Fibroblast of peridontal ligament (primary cell): Measurements from ENCODE around the gene CCT4.
"Not testable (repeated sequence)": the region's sequence is repeated elsewhere in the genome, so short reads cannot be mapped to it uniquely, and the experiment has no call there.

Experiments used
- DNase-seq: peaks from one replicate; pipeline ENCODE4 v3.0.0-alpha.2; 2010; ENCODE audit errors: extremely low read depth

The CCT4 gene

GRCh38 chr2:61879351-61879750 lies 9.1 kb downstream of the CCT4 start:
- not testable (repeated sequence) for DNase-seq

GRCh38 chr2:61878761-61879160 lies 9.7 kb downstream of the CCT4 start:
- DNase-seq, result no peak

- no peak for DNase-seq
These were observed 10.7 kb downstream of the CCT4 start for GRCh38 chr2:61877571-61878245.

- no peak for DNase-seq
These were observed 12.1 kb downstream of the CCT4 start for GRCh38 chr2:61876400-61876799.

- not testable (repeated sequence) for DNase-seq
These were observed 21.9 kb downstream of the CCT4 start for GRCh38 chr2:61866482-61867089.

GRCh38 chr2:61862085-61862484 lies 26.4 kb downstream of the CCT4 start:
- no peak for DNase-seq

GRCh38 chr2:61857224-61857623 lies 31.2 kb downstream of the CCT4 start:
- DNase-seq, result no peak

GRCh38 chr2:61855318-61855613 lies 33.2 kb downstream of the CCT4 start:
- no peak for DNase-seq

- DNase-seq, result peak; percentile 97
These were observed 33.7 kb downstream of the CCT4 start for GRCh38 chr2:61854564-61855317.

GRCh38 chr2:61853847-61854563 lies 34.5 kb downstream of the CCT4 start, which contains the start of gene FAM161A:
FAM161A (minus strand) TSS chr2:61854060; CDS start chr2:61854041, 19 bp downstream.
- DNase-seq, result peak; percentile 78

- DNase-seq, result peak; percentile 6
These were observed 35.2 kb downstream of the CCT4 start for GRCh38 chr2:61853086-61853846.

GRCh38 chr2:61851270-61851669 lies 37.2 kb downstream of the CCT4 start:
- DNase-seq, result not testable (repeated sequence)

- no peak for DNase-seq
These were observed 43.1 kb downstream of the CCT4 start for GRCh38 chr2:61845320-61845719.

- peak; percentile 19 for DNase-seq
These were observed 47.2 kb downstream of the CCT4 start for GRCh38 chr2:61841286-61841685.

GRCh38 chr2:61834893-61835292 lies 53.6 kb downstream of the CCT4 start:
- DNase-seq, result no peak

- DNase-seq, result no peak
These were observed 54.5 kb downstream of the CCT4 start for GRCh38 chr2:61833971-61834370.

GRCh38 chr2:61832183-61832841 lies 56.1 kb downstream of the CCT4 start:
- DNase-seq, result no peak

- DNase-seq, result no peak
These were observed 66.2 kb downstream of the CCT4 start for GRCh38 chr2:61822255-61822654.
